Stimulated activated CD4-positive, alpha-beta T cell treated with anti-CD3 and anti-CD28 coated beads, Interleukin-1b, Interleukin-23, amount 100 ng/mL, for 24 hours (primary cell): ENCODE measurements around the gene NOS1AP.
"Not testable (repeated sequence)": the region's sequence is repeated elsewhere in the genome, so short reads cannot be mapped to it uniquely, and the experiment has no call there.

Experiments used
- DNase-seq, 4 experiments: peaks; one replicate each; pipeline ENCODE4 v3.0.0-alpha.2; 2020; ENCODE audit warnings: low read depth in 4 of 4, low spot score in 1 of 4

The NOS1AP gene

DNA sequence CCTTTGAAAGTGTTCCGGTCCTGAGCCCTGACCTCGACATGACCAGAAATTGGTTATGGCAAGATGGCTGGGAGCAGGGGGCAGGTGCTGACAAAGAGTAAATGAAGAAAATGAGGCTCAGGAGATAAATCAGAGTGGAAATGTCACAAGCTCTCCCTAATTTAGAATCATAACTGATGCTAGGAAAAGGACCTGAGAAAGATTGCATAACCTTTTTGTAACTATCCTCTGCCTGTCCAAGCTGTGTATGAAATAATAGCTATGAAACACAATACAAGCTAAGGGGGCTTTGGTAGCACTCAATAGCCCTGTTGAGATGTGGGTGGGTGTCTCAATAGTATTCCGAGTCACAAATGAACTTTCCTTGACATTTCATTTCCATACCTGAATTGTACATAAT, 12.9 kb upstream of the NOS1AP start:
- no peak for DNase-seq

DNA sequence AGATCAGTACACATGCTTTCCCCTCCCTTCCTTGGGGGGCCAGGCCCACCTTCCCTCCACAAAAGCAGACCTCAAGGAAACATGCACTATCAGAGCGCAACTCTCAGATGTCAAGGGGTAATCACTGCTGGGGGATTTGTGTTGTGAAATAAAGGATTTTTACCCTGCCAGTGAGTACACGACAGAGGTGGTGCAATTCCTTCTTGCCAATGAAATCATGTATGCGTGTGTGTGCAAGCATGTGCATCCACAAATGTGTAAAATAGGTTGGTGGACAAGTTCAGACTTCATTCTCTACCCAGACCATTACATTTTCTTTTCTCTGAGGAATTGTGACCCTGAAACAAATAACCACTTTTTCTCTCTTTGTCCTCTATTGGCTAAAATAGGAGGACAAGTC, 9.8 kb upstream of the NOS1AP start:
- DNase-seq, result no peak

DNA sequence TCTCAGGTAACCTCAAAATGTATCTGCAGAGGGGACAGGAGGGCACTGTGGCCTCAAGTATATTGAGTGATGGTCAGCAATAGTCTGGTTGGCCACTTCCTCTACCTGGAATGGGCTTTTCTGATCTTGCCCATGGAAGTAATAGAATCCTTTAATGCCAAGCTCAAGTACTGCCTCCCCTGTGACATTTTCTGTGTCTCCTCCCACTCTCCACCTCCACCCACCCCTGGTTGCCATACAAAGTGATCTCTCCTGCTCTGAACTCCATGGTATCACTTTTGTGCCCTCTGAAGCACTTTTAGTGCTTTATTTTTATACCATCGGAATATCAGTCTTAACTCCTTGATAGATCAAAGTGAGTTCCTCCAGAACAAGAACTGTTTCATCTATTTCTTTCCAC, 9.2 kb upstream of the NOS1AP start:
- no peak for DNase-seq

DNA sequence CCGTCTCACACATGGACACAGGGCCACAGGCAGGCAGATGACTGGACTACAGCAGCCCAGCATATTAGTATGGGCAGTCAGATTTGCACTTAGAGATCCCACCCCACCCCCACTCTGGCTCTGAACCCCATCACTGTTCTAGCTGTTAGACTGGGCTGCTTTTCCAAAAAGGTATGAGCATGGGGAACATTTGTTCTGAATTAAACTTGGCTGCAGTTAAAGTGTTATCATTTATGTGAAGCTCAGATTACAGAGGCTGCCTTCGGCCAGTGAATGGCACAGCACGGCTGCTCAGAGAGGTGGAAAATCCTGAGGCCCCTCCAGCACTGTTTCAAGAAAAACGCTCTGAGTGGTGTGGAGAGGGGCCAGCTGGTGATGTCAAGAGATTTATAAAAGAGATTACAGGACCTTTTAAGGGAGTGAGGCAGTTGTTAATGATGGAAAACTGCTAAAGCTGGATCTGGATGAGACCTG, 6.9 kb upstream of the NOS1AP start:
- no peak for DNase-seq

DNA sequence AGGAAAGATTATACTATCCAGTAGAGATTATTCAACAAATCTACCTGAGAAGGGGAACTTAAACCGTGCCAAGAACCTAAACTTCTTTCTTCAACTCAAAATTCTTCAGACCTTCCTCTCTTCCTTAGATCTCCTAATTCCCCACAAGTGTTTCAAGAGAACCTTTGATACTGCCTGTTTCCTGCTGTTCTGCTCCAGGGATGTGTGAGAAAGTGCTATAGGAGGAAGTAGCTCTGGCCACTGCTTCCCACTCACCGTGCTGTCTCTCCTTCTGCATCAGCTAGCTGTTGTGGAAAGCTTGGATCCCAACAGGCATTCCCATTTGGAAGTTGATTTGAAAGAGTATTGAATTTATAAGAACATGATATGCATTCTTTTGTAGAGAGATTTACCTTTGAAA, 4.5 kb upstream of the NOS1AP start:
- DNase-seq, result no peak

DNA sequence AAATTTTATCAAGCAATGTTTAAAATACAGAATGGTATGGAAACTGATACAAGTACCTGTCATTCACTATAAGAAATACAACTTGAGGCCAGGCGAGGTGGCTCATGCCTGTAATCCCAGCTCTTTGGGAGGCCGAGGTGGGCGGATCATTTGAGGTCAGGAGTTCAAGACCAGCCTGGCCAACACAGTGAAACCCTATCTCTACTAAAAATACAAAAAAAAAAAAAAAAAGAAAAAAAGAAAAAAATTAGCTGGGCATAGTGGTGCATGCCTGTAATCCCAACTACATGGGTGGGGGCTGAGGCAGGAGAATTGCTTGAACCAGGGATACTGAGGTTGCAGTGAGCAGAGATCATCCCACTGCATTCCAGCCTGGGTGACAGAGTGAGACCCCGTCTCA, 2.7 kb upstream of the NOS1AP start:
- DNase-seq, result not testable (repeated sequence)

DNA sequence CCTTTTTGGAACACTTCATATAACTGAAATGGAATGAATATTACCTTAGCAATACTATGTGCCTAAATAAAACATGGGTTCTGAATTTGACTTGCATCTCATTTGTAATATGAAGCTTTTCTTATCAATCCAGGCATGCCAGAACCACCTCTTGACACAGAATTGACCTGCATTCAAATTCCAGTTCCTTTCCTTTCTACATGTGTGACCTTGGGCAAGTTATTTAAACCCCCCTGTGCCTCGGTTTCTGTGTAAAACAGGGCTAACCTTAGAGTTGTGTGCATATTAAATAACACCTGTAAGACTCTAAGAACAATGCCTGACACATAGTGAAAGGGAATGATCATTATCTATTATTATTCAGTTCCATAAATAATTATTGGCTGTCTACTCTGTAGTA, 2.0 kb upstream of the NOS1AP start:
- DNase-seq, result no peak

DNA sequence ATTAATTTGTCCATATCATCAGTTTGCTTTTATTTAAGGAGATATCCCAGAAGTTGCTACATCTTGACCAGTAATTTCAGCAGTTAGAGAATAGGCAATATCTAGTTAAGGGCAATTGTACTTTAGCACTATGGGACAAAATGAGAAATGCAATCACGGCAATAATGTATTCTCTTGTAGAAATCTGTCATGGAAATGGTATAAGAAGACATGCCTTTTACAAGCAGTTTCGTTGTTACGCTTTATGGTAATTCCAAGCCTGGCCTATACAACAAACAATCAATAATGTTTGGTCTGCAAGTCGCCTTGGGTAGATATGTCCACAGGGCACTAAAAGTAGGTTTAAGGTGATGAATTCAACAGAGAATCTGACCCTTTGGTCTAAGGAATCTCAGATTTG, 1.2 kb upstream of the NOS1AP start:
- no peak for DNase-seq

DNA sequence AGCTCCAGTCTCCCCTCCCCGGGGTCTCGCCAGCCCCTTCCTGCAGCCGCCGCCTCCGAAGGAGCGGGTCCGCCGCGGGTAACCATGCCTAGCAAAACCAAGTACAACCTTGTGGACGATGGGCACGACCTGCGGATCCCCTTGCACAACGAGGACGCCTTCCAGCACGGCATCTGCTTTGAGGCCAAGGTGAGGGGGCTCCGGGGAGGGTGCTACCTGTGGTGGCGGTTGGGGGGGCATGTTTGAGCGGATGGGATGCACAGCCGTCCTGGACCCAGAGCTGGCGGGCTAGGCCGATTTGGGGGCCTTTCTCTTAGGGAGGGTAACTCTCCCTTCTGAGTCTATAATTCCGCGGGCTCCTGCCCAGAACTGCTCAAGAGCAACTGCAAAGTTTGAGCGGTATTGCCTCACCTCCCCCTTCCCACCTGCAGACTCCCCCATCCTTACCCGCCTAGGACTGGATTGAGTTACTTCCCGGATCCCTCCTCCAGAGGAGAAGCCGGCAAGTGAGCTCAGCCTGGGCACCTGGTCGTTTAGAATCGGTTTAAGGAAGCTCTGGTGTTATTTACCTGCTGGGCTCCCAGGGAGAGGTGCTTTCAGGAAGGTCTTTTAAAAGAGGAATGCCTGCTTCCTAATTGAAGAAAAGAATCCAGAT, 730 bp downstream of the NOS1AP start:
- DNase-seq, result no peak

DNA sequence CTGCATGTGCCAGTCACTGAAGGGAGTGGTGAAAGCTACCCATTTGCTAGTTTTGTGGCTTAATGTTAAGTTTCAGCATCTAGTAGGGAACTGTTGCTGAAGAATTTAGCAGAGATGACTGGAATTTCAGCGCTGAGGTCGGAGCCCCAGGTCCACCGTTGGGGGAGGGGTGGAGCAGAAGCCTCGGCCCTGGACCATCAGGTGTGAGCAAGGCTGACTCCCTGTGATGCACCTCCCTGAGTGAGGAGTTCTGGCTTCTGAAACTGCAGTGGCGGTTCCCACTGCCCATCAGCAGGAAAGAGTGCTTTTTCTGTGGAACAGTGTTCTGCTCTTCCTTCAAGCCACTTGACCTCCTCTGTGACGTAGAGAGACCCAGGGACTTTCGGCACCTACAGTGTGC, 1.3 kb downstream of the NOS1AP start:
- no peak for DNase-seq

DNA sequence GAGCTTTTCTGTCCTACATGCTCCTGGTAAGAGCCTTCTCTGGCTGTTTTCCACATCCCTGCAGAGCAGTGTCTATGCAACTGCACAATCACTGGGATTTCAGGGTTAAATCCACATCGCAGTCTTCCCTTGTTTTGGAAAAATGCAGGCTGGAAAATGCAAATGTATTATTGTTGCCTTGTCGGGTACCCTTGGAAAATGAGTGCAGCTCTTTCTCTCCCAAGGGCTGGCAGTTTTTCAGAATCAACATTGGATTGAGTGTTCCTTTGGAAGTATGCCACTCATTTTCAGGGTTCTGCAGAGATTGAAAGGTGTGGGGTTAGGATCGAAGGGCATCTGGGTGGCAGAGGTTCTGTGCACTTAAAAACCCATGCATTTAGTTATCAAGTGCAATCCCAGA, 3.2 kb downstream of the NOS1AP start:
- DNase-seq, result no peak

DNA sequence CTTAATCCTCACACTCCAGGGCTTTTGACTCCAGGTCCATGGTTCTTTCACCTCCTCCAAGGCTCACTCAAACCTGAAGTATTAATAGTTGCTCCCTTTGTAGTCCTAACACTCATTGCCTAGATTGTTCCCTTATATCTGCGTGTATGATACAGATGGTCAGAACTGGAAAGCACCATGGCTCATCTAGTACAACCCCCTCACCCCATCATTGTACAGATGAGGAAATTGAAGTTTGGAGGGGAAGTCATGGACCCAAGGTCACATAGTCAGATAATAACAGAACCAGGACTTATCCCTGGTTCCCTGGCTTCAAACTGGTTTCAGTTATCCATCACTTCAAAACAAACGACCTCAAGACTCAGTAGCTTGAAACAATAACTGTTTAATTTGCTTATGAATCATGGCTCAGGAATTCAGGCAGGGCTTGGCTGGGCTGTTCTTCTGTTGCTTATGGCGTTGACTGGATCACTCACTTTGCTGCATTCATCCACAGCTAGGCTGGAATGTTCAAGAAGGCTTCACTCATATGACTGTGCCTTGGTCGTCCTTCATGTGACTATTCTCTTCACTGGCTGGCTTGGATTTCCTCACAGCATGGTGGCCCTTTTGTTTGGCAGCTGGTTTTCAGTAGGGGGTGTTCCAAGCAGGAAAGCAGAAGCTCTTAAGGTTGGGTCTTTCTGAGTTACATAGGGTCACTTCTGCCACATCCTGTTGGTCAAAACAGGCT, 5.0 kb downstream of the NOS1AP start:
- DNase-seq, result no peak

DNA sequence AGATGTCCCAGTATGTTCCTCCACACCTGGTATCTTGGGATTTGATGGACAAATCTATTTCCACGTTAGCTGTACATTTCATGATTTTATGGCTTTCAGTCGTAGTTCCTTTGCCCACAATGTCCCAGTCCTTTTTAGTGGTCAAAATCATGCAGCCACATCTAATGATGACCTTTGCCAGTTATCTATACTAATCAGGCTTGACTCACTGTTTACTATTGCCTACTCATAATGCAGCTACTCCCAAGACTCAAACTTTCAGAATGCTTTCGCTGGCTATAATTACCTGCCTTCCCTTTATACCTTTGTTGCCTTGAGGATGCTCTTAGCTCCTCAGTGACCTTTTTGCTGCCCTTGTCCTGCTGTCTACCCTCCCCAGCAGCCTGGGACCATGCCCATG, 6.4 kb downstream of the NOS1AP start:
- no peak for DNase-seq

DNA sequence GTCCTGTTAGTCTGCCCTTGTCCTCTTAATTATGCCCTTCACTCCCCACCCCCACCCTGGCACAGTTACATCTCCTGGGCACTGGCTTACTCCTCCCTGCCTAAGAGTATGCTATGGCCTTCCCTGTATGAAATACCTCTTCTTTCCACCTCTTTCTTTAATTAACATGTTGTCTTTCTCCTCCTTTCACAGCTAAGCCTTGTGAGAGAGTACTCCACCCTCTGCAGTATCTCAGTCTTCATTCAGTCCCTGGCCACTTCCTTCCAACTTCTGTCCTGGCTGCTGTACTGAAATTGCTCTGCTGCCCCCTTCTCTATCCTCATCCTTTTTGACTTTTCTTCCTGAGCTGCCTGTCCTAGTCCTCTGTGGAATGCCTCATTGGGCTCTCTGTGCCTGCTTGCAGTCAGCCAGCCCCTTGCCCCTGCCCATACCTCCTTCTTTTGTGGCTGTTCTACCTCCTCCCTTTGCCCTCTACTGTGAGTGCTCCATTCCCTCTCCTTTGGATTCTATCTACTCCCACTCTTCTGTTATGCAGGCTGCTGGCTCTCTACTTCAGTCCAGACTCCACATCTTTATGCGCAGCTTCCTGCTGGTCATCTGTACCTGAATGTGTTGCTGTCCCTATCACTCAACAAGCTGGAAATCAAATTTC, 8.3 kb downstream of the NOS1AP start:
- no peak for DNase-seq

DNA sequence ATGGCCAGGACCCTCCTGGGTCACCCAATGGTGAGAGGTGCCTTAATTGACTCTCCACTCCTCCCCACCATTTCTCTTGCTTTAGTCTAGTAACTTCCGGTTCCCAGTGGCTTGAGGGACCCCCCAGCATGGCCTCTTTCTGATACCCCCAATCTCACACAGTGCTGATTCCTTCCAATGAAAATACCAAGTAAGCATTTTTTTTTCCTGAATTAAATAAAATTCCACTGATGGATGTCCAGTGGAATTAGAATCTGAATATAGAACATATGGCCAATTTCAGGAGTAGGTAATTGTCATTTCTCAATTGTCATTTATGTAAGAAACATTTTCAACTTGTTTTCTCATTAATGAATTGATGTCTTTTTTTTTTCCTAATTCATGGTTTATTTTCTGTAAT, 9.5 kb downstream of the NOS1AP start:
- no peak for DNase-seq

DNA sequence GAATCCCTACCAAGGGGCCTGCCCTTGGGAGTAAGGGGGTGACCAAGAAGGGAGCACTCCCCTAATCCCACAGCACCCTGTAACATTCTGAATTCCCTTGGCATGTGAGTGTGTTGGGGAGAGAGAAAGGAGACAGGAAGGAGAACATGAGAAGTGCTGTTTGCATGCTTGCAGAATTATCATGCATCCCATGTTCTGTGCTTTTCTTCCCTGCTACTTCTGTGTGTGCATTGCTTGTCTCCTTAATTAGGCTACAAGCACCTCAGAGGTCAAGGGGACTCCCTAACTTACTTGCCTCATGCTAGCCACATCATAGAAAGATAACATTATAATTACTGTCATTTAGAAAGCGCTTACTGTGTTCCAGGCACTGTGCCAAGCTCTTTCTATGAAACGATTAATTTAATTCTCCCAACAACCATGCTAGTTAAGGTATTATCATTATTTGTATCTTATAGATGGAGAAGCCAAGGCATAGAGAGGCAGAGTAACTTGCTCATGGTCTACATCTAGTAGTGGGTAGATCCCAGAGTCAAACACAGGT, 11.1 kb downstream of the NOS1AP start:
- no peak for DNase-seq

DNA sequence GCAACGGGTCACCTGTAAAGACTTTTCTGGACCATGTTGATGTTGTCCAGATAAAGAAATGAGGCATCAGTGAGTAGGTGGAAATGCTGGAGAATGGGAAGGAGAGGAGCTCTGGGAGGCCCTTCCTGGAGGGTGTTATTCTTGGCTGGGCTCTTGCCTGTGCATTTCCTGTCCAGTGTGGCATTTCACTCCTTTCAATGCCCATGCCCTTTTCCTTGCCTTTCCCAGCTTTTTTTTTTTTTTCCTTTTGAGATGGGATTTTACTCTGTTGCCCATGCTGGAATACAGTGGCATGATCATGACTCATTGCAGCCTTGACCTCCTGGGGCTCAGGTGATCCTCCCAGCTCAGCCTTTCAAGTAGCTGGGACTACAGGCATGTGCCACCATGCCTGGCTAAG, 11.8 kb downstream of the NOS1AP start:
- DNase-seq, result no peak

DNA sequence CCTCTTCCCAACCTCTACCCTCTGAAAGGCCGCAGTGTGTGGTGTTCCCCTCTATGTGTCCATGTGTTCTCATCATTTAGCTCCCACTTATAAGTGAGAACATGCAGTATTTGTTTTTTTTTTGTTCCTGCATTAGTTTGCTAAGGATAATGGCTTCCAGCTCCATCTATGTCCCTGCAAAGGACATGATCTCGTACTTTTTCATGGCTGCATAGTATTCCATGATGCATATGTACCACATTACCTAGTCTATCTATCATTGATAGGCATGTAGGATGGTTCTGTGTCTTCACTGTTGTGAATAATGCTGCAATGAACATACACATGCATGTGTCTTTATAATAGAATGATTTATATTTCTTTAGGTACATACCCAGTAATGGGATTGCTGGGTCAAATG, 12.6 kb downstream of the NOS1AP start:
- not testable (repeated sequence) for DNase-seq

DNA sequence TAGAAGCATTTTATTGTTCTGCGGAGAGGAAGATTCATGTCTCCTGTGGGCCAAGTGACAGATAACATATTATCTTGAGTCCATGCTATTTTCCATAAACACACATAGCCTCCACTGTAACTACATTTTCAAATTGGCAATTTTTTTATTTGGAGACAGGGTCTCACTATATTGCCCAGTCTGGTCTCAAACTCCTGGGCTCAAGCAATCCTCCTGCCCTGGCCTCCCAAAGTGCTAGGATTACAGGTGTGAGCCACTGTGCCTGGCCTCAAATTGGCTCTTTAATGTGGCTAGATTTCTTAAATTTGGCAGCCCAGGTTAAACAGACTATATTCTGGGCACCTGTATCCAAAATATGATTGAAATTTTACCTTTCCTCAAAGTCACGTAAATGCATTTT, 13.8 kb downstream of the NOS1AP start:
- no peak for DNase-seq

DNA sequence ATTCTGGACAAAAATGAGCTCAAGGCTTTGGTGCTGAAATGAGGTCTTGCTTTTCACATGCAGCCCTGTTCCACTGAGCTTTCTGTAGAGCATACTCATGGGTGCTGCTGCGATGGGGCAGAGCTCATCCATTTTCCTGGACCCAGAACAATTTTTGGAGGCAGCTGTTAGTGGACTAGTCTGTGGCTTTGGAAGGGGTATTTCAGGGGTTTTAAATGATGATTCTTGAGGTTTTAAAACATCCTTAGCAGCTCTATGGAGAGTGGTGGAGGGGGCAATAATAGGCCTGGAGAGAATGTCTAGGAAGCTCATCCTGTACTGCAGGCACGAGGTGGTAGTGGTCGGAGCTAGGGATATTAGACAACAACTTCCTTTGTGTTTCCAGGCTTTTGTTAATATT, 16.5 kb downstream of the NOS1AP start:
- no peak for DNase-seq

DNA sequence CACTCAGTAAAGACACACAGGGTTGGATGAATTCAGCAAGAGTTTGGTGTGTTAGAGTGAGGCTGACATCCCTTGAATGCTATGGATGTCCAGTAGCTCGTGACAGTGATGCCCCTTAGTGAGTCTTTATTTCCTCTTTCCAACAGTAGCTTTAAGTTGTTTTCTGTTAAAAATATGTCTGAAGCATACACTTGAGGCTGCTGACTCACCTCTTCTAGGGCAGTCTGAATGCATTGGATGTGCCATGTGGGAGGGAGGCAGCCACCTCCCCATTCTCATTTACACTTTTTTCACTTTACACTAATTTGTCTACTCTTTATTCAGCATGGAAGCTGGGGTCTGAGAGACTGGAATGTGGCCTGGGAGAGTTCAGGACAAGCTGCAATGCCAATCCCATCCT, 17.6 kb downstream of the NOS1AP start:
- no peak for DNase-seq

DNA sequence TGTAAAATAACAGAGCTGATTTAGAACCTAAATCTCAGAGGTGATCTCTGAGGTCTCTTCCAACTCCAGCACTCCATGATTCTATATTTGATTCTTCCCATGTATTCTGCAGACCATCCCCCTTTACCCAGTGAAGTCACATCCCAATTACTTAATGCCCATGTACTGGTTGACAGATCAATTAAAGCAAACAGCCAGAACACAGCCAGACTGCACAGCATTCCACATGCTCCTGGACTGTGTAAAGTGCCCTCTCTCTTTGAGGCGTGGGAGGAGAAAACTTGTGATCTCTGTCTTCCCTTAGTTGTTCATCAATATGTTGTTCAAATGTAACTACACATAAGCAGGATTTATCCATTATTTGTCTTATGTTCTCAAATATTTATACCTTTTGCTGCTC, 18.1 kb downstream of the NOS1AP start:
- DNase-seq, result no peak
